Neutrophil (primary cell): Measurements from ENCODE around the gene ALDOA.

ENCODE experiments used
- H3K27ac ChIP-seq: fragments of 200-600 bp; sonication (generic); 2 replicates; pipeline ENCODE4 v1.5.1; 2016; ENCODE audit warnings: mild to moderate bottlenecking, moderate library complexity
- H3K27me3 ChIP-seq: fragments of 200-600 bp; sonication (generic); 2 replicates; pipeline ENCODE4 v1.6.0; 2016; ENCODE audit warnings: mild to moderate bottlenecking
- H3K36me3 ChIP-seq: fragments of 200-600 bp; sonication (generic); 2 replicates; pipeline ENCODE4 v1.5.1; 2017
- H3K4me1 ChIP-seq, 2 experiments: fragments of 200-600 bp in 1 of 2; sonication (generic) in 1 of 2; 1 replicate in 1 of 2; 2 replicates in 1 of 2; pipeline versions ENCODE4 v1.5.1 to v1.6.1; 2013 to 2016; ENCODE audit warnings: low read depth in 1 of 2, low read length in 1 of 2, mild to moderate bottlenecking in 1 of 2, moderate library complexity in 1 of 2; ENCODE audit not compliant: control insufficient read depth in 1 of 2, insufficient read depth in 1 of 2
- H3K4me3 ChIP-seq, 2 experiments: fragments of 200-600 bp in 1 of 2; sonication (generic) in 1 of 2; 1 replicate in 1 of 2; 2 replicates in 1 of 2; pipeline ENCODE4 v1.5.1; 2013 to 2016; ENCODE audit warnings: low read depth in 1 of 2, low read length in 1 of 2, mild to moderate bottlenecking in 1 of 2, moderate library complexity in 1 of 2
- H3K9me3 ChIP-seq: fragments of 200-600 bp; sonication (generic); 2 replicates; pipeline ENCODE4 v1.5.1; 2016
- CTCF ChIP-seq: fragments of 200-600 bp; sonication (generic); IDR thresholded peaks from 2 replicates; pipeline ENCODE4 v1.5.1; 2016; ENCODE audit warnings: antibody characterized with exemption

Gene ALDOA

GRCh38 chr16:30027588-30028437, 37.7 kb upstream of the ALDOA start:
- no peaks in the 10 kb centered on the region for H3K36me3 ChIP-seq
- no peaks in the 10 kb centered on the region for H3K9me3 ChIP-seq
- no peak overlapping the region for H3K27ac ChIP-seq
- no peak overlapping the region for H3K4me3 ChIP-seq
- H3K27me3 ChIP-seq: peaks cover 82% of the 10 kb centered on the region
- TF ChIP-seq CTCF: no peak
- H3K4me1 ChIP-seq: peaks cover 0 to 6% of the 10 kb centered on the region in 2 experiments

- H3K4me3 ChIP-seq: no peak overlapping the region
- H3K27me3 ChIP-seq: peaks cover 89% of the 10 kb centered on the region
- peaks cover 0 to 6% of the 10 kb centered on the region in 2 experiments for H3K4me1 ChIP-seq
- H3K36me3 ChIP-seq: no peaks in the 10 kb centered on the region
- no peak overlapping the region for H3K27ac ChIP-seq
- no peaks in the 10 kb centered on the region for H3K9me3 ChIP-seq
- no peak for TF ChIP-seq CTCF
Measured at GRCh38 chr16:30028438-30029076, 37.0 kb upstream of the ALDOA start.

DNA sequence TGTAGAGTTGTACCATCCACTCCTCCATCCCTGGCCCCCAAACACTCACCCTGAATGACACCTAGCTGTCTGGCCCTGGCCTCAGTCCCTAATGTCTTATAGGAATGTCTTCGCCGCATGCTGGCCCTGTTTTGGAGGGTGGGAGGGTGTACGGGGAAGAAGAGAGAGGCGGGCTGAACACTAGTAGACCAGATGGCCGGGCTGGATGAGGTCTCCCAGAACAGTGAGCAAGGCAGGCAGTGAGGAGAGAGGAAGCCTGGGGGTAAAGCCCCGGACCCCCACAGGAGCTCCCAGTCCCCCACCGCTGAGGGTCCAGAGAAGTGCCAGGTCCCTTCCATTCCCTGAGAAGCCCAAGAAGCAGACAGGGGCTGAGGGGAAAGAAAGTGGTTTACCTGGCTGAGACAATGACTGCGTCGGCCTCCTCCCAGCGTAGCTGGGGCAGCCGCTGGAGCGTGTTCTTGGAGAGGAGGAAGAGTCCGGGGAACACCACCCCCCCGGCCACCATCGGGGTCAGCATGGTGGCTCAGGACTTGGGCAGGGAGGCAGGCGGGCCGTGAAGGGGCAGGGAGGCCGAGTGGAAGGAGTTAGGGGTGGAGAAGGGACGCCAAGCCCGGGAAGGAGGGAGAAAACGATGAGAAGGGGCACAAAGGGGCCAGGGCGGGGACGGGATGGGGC, 35.4 kb upstream of the ALDOA start:
- Histone ChIP-seq H3K27me3 (peaks cover 92% of the 10 kb centered on the region), H3K4me3 (no peak overlapping the region), H3K36me3 (no peaks in the 10 kb centered on the region), H3K27ac (no peak overlapping the region), H3K9me3 (no peaks in the 10 kb centered on the region), H3K4me1 (peaks cover 0 to 6% of the 10 kb centered on the region in 2 experiments)
- TF ChIP-seq CTCF: no peak

DNA sequence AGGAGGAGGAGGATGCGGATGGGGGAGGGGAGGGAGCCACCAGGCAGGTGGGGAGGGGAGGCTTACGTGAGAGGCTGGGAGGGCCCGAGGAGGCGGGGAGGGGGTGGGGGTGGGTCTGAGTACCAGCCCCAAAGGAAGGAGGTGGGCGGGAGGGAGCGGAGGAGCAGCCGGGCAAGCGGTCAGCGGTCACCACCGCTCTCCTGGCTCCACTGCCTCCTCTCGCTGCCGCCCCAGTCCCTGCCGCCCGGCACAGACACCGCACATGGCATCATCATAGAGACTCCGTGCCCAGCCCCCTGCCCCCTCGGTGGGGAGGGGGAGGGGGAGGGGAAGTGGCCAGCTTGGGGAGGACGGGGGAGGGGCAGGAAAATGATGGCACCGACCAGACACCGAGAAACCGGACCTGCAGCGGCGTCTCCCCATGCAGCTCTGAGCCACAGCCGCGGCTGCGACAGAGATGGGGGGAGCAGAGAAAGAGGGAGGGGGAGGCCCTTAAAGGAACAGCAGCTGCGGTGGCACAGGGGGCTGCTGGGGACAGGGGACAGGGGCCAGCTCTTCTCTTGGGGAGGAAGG, 34.6 kb upstream of the ALDOA start, which contains the start of gene TLCD3B:
TSS of gene TLCD3B (minus strand) at position 431 of the 573 bp plus-strand sequence. CDS start 744 bp downstream, outside the sequence.
- Histone ChIP-seq H3K27ac (no peak within 1 kb of the TSS), H3K36me3 (no peaks in the 10 kb centered on the region), H3K9me3 (no peaks in the 10 kb centered on the region), H3K4me1 (peaks cover 0 to 6% of the 10 kb centered on the region in 2 experiments), H3K27me3 (peaks cover 95% of the 10 kb centered on the region), H3K4me3 (no peak within 1 kb of the TSS)
- no peak for TF ChIP-seq CTCF

GRCh38 chr16:30031477-30031918, 34.1 kb upstream of the ALDOA start:
- Histone ChIP-seq H3K4me3 (no peak overlapping the region), H3K27ac (no peak overlapping the region), H3K9me3 (no peaks in the 10 kb centered on the region), H3K36me3 (no peaks in the 10 kb centered on the region), H3K4me1 (peaks cover 0 to 6% of the 10 kb centered on the region in 2 experiments), H3K27me3 (peaks cover 95% of the 10 kb centered on the region)
- no peak for TF ChIP-seq CTCF
